GM23338 (cell line): ENCODE data around the gene C1R. TPM values are rescaled to one million over a fixed set of nuclear protein-coding genes. Genes with fewer than 3 reads are reported as not detected.

Experiments used
- ATAC-seq: fragments of 200-7000 bp; cut with Tn5 transposase; 3 replicates; pipeline ENCODE4 v1.9.1; 2020
- DNase-seq: peaks from one replicate; pipeline ENCODE4 v3.0.0-alpha.2; 2015; ENCODE audit warnings: low spot score
- H2AFZ ChIP-seq: fragments of 200-600 bp; sonication (generic); 2 replicates; pipeline ENCODE4 v1.8.0; 2016; ENCODE audit warnings: antibody characterized with exemption, mild to moderate bottlenecking, moderate library complexity
- H3F3A ChIP-seq: fragments of 200-600 bp; sonication (generic); replicated peaks from 2 replicates; pipeline ENCODE4 v1.8.0; 2017; ENCODE audit warnings: antibody characterized with exemption, mixed run types, low read depth
- H3K27ac ChIP-seq: fragments of 200-600 bp; sonication (generic); 2 replicates; pipeline ENCODE4 v1.6.1; 2016; ENCODE audit warnings: low read depth
- H3K27me3 ChIP-seq: fragments of 200-600 bp; sonication (generic); 2 replicates; pipeline ENCODE4 v1.8.0; 2016; ENCODE audit warnings: mild to moderate bottlenecking, mixed run types, moderate library complexity; ENCODE audit not compliant: insufficient read depth
- H3K36me3 ChIP-seq: fragments of 200-600 bp; sonication (generic); 2 replicates; pipeline ENCODE4 v1.8.0; 2016; ENCODE audit warnings: mild to moderate bottlenecking; ENCODE audit not compliant: insufficient read depth
- H3K4me1 ChIP-seq: fragments of 200-600 bp; sonication (generic); 2 replicates; pipeline ENCODE4 v1.8.0; 2016; ENCODE audit warnings: mild to moderate bottlenecking, moderate library complexity; ENCODE audit not compliant: insufficient read depth
- H3K4me2 ChIP-seq: fragments of 200-600 bp; sonication (generic); 2 replicates; pipeline ENCODE4 v1.7.1; 2017; ENCODE audit warnings: mixed run types
- H3K4me3 ChIP-seq: fragments of 200-600 bp; sonication (generic); 2 replicates; pipeline ENCODE4 v1.6.1; 2016; ENCODE audit warnings: mixed run types
- H3K79me2 ChIP-seq: fragments of 200-600 bp; sonication (generic); replicated peaks from 2 replicates; pipeline ENCODE4 v1.8.0; 2017; ENCODE audit warnings: mild to moderate bottlenecking; ENCODE audit not compliant: insufficient read depth
- H3K9me2 ChIP-seq: fragments of 200-600 bp; sonication (generic); 2 replicates; pipeline ENCODE4 v1.8.0; 2017; ENCODE audit not compliant: insufficient read depth
- H4K20me1 ChIP-seq: fragments of 200-600 bp; sonication (generic); replicated peaks from 2 replicates; pipeline ENCODE4 v1.8.0; 2017; ENCODE audit warnings: mild to moderate bottlenecking; ENCODE audit not compliant: insufficient read depth
- H3K27ac Mint-ChIP-seq: 2 replicates; pipeline ENCODE4 v1.8.0; 2020; ENCODE audit warnings: inconsistent platforms, mild to moderate bottlenecking, moderate library complexity, mixed read lengths
- H3K27me3 Mint-ChIP-seq: 3 replicates; pipeline ENCODE4 v1.8.0; 2022; ENCODE audit warnings: low read depth, mild to moderate bottlenecking, moderate library complexity, mixed read lengths, inconsistent platforms; ENCODE audit not compliant: insufficient read depth, poor library complexity
- H3K36me3 Mint-ChIP-seq: 3 replicates; pipeline ENCODE4 v1.8.0; 2021; ENCODE audit warnings: low read depth, mild to moderate bottlenecking, inconsistent platforms, moderate library complexity, mixed read lengths
- H3K4me1 Mint-ChIP-seq: 3 replicates; pipeline ENCODE4 v1.8.0; 2020; ENCODE audit warnings: mild to moderate bottlenecking, inconsistent platforms, mixed read lengths
- H3K4me3 Mint-ChIP-seq: 3 replicates; pipeline ENCODE4 v1.8.0; 2021; ENCODE audit warnings: moderate library complexity, mild to moderate bottlenecking, inconsistent platforms, mixed read lengths
- H3K9me3 Mint-ChIP-seq: 3 replicates; pipeline ENCODE4 v1.8.0; 2020; ENCODE audit warnings: moderate library complexity, mild to moderate bottlenecking, inconsistent platforms, mixed read lengths
- CREB1 ChIP-seq: fragments of 250-450 bp; sonication (Bioruptor Pico); IDR thresholded peaks from 2 replicates; pipeline ENCODE4 v1.5.0; 2020; ENCODE audit warnings: low read depth, mild to moderate bottlenecking, moderate library complexity
- CTCF ChIP-seq, 2 experiments: fragments of 200-600 bp in 1 of 2; sonication (generic) in 1 of 2; conservative IDR thresholded peaks; 2 replicates each; pipeline versions ENCODE4 v1.5.1 to v1.6.1; 2016 to 2017; ENCODE audit warnings: antibody characterized with exemption in 2 of 2, low read depth in 2 of 2, mild to moderate bottlenecking in 2 of 2, moderate library complexity in 1 of 2
- ETS1 ChIP-seq: IDR thresholded peaks from 2 replicates; pipeline ENCODE4 v1.6.1; 2016; ENCODE audit warnings: antibody characterized with exemption
- EZH2 ChIP-seq: fragments of 200-600 bp; sonication (generic); IDR thresholded peaks from one replicate; pipeline ENCODE4 v1.8.0; 2017; ENCODE audit warnings: antibody characterized with exemption, mild to moderate bottlenecking, low read depth; ENCODE audit not compliant: unreplicated experiment
- EZH2phosphoT487 ChIP-seq: fragments of 200-600 bp; sonication (generic); IDR thresholded peaks from one replicate; pipeline ENCODE4 v1.8.1; 2018; ENCODE audit warnings: antibody characterized with exemption; ENCODE audit not compliant: unreplicated experiment
- JUNB ChIP-seq: IDR thresholded peaks from one replicate; pipeline ENCODE4 v1.6.1; 2016; ENCODE audit warnings: antibody characterized with exemption; ENCODE audit not compliant: unreplicated experiment
- NANOG ChIP-seq: IDR thresholded peaks from 2 replicates; pipeline ENCODE4 v1.6.1; 2016; ENCODE audit warnings: antibody characterized with exemption, borderline replicate concordance
- POLR2AphosphoS5 ChIP-seq: IDR thresholded peaks from 2 replicates; pipeline ENCODE4 v1.6.1; 2016; ENCODE audit warnings: antibody characterized with exemption, low read depth
- REST ChIP-seq: IDR thresholded peaks from one replicate; pipeline ENCODE4 v1.6.1; 2018; ENCODE audit warnings: antibody characterized with exemption; ENCODE audit not compliant: unreplicated experiment
- STAT1 ChIP-seq: IDR thresholded peaks from one replicate; pipeline ENCODE4 v1.6.1; 2016; ENCODE audit warnings: antibody characterized with exemption; ENCODE audit not compliant: unreplicated experiment
- ZNF114 ChIP-seq: fragments of 250-450 bp; sonication (Bioruptor Pico); IDR thresholded peaks from 2 replicates; pipeline ENCODE4 v1.5.0; 2020; ENCODE audit warnings: mild to moderate bottlenecking, moderate library complexity
- ZNF331 ChIP-seq: fragments of 250-450 bp; sonication (Bioruptor Pico); IDR thresholded peaks from 2 replicates; pipeline ENCODE4 v1.5.0; 2020; ENCODE audit warnings: low read depth, mild to moderate bottlenecking, moderate library complexity
- polyA plus RNA-seq: library from polyadenylated mRNA; unstranded; fragments of >200 nt; fragmentation: Nextera tagmentation; extraction: Ambion mirVana; gene quantifications from 2 replicates; pipeline ENCODE4 v1.2.1, GENCODE V29; 2016
- total RNA-seq: library from RNA; depleted of rRNA; stranded (reverse); fragments of >200 nt; shearing (Covaris generic); gene quantifications from 2 replicates; pipeline ENCODE4 v1.2.3, GENCODE V29; 2014
- TF ChIP-seq, protein P1 (sequence below): fragments of 250-450 bp; sonication (Bioruptor Pico); IDR thresholded peaks from 2 replicates; pipeline ENCODE4 v1.5.0; 2020; ENCODE audit warnings: mild to moderate bottlenecking, moderate library complexity

C1R gene
- total and polyA plus RNA-seq, 2 experiments from 2014 or later: 6.4 to 8.8 TPM

GRCh38 chr12:7079826-7080125 lies 12.5 kb downstream of the C1R start:
- Histone ChIP-seq H3K4me3 (no peak overlapping the region), H3K4me2 (no peak overlapping the region), H3K27me3 (no peaks in the 10 kb centered on the region), H3K27ac (no peak overlapping the region), H3K4me1 (no peaks in the 10 kb centered on the region), H3K9me2 (no peaks in the 10 kb centered on the region; the same call in 1 of the 2 replicates), H4K20me1 (no peaks in the 10 kb centered on the region), H3F3A (no peaks in the 10 kb centered on the region), H3K79me2 (no peaks in the 10 kb centered on the region), H3K36me3 (no peaks in the 10 kb centered on the region), H2AFZ (no peak overlapping the region)
- Mint-ChIP-seq H3K4me1 (no peaks in the 10 kb centered on the region), H3K36me3 (peaks cover 6% of the 10 kb centered on the region), H3K27ac (no peak overlapping the region), H3K9me3 (peaks cover 4% of the 10 kb centered on the region), H3K4me3 (no peak overlapping the region), H3K27me3 (peaks cover 1% of the 10 kb centered on the region)
- TF ChIP-seq EZH2phosphoT487 (no peak), ETS1 (no peak), EZH2 (no peak), CREB1 (no peak), ZNF114 (no peak), JUNB (no peak), REST (no peak), NANOG (no peak), CTCF (conservative IDR thresholded peaks at IDR 0.05; ENCODE audit: low read depth in 2 of 2) (no peak), ZNF331 (CRISPR knock-in tag) (no peak), STAT1 (no peak), POLR2AphosphoS5 (no peak)
- TF ChIP-seq, protein P1, sequence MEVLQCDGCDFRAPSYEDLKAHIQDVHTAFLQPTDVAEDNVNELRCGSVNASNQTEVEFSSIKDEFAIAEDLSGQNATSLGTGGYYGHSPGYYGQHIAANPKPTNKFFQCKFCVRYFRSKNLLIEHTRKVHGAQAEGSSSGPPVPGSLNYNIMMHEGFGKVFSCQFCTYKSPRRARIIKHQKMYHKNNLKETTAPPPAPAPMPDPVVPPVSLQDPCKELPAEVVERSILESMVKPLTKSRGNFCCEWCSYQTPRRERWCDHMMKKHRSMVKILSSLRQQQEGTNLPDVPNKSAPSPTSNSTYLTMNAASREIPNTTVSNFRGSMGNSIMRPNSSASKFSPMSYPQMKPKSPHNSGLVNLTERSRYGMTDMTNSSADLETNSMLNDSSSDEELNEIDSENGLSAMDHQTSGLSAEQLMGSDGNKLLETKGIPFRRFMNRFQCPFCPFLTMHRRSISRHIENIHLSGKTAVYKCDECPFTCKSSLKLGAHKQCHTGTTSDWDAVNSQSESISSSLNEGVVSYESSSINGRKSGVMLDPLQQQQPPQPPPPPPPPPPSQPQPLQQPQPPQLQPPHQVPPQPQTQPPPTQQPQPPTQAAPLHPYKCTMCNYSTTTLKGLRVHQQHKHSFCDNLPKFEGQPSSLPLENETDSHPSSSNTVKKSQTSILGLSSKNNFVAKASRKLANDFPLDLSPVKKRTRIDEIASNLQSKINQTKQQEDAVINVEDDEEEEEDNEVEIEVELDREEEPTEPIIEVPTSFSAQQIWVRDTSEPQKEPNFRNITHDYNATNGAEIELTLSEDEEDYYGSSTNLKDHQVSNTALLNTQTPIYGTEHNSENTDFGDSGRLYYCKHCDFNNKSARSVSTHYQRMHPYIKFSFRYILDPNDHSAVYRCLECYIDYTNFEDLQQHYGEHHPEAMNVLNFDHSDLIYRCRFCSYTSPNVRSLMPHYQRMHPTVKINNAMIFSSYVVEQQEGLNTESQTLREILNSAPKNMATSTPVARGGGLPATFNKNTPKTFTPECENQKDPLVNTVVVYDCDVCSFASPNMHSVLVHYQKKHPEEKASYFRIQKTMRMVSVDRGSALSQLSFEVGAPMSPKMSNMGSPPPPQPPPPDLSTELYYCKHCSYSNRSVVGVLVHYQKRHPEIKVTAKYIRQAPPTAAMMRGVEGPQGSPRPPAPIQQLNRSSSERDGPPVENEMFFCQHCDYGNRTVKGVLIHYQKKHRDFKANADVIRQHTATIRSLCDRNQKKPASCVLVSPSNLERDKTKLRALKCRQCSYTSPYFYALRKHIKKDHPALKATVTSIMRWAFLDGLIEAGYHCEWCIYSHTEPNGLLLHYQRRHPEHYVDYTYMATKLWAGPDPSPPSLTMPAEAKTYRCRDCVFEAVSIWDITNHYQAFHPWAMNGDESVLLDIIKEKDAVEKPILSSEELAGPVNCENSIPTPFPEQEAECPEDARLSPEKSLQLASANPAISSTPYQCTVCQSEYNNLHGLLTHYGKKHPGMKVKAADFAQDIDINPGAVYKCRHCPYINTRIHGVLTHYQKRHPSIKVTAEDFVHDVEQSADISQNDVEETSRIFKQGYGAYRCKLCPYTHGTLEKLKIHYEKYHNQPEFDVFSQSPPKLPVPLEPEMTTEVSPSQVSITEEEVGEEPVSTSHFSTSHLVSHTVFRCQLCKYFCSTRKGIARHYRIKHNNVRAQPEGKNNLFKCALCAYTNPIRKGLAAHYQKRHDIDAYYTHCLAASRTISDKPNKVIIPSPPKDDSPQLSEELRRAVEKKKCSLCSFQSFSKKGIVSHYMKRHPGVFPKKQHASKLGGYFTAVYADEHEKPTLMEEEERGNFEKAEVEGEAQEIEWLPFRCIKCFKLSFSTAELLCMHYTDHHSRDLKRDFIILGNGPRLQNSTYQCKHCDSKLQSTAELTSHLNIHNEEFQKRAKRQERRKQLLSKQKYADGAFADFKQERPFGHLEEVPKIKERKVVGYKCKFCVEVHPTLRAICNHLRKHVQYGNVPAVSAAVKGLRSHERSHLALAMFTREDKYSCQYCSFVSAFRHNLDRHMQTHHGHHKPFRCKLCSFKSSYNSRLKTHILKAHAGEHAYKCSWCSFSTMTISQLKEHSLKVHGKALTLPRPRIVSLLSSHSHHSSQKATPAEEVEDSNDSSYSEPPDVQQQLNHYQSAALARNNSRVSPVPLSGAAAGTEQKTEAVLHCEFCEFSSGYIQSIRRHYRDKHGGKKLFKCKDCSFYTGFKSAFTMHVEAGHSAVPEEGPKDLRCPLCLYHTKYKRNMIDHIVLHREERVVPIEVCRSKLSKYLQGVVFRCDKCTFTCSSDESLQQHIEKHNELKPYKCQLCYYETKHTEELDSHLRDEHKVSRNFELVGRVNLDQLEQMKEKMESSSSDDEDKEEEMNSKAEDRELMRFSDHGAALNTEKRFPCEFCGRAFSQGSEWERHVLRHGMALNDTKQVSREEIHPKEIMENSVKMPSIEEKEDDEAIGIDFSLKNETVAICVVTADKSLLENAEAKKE (CRISPR knock-in tag): no peak
- DNase-seq (no peak), ATAC-seq (no peak)
